Measurements from ENCODE around the gene ZNF823. TPM values are rescaled to one million over a fixed set of nuclear protein-coding genes. Genes with fewer than 3 reads are reported as not detected.
"Not testable (repeated sequence)": the region's sequence is repeated elsewhere in the genome, so short reads cannot be mapped to it uniquely, and the experiment has no call there.

Gene ZNF823
- total and polyA plus RNA-seq, 9 of the 15 experiments (the other 6 are each of a cell fraction or from before 2014, with no cell fraction given) = 4.0 to 13.4 (median 6.1) TPM

DNA sequence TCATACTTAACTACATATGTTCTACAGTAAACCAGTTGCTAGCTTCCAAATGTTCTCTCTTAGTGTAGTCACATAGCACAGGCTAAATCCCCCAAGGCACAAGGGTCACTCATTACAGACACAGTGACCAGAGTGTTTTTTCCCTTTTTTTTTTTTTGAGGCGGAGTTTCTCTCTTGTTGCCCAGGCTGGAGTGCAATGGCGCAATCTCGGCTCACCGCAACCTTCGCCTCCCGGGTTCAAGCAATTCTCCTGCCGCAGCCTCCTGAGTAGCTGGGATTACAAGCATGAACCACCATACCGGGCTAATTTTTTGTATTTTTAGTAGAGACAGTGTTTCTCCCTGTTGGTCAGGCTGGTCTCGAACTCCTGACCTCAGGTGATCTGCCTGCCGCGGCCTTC lies 37.9 kb upstream of the ZNF823 start:
- H3K9me1 ChIP-seq (ENCODE audit: control insufficient read depth, insufficient read depth, low read length); ATAC-seq; POLR2A ChIA-PET; H3K27me3 ChIP-seq (ENCODE audit: control insufficient read depth in 2 of 2, insufficient read depth in 2 of 2, low read length in 2 of 2); BruUV-seq (replicated peaks); intact Hi-C loops (cut with micrococcal nuclease); H3K4me2 ChIP-seq (ENCODE audit: insufficient read depth, low read length); DNase-seq (ENCODE audit: extremely low read depth in 1 of 4, low spot score in 3 of 4); FAIRE-seq; H3K4me3 ChIP-seq; H3K27ac ChIP-seq (ENCODE audit: extremely low read depth, low read depth, low read length); H3K9ac ChIP-seq (ENCODE audit: insufficient read depth in 1 of 2, low read depth in 2 of 2, low read length in 2 of 2); H3K79me2 ChIP-seq (ENCODE audit: control insufficient read depth, insufficient read depth, low read length); in situ Hi-C loops (cut with MboI); H3K4me1 ChIP-seq (replicated peaks in 1 of 2; ENCODE audit: control insufficient read depth in 2 of 2, insufficient read depth in 2 of 2, low read length in 2 of 2); H2AFZ ChIP-seq (ENCODE audit: low read depth, low read length); H4K20me1 ChIP-seq (replicated peaks; ENCODE audit: control insufficient read depth, insufficient read depth, low read length): not testable (repeated sequence)
- 90% methylated on average over 6 of the region's 11 CpGs for WGBS (ENCODE audit: insufficient coverage, low coverage, missing lambda C conversion rate)
- Histone ChIP-seq H3K36me3 (ENCODE audit: control insufficient read depth, insufficient read depth, low read length) (peaks cover 42% of the 10 kb centered on the region), H3K9me3 (replicated peaks; ENCODE audit: control insufficient read depth, insufficient read depth, low read depth, low read length) (peaks cover 27% of the 10 kb centered on the region)
- CTCF ChIA-PET (ENCODE audit: low intra/inter-chr PET ratio) = interaction anchor here (0.7 kb wide), 1 partner anchor 211 kb away, joined by 3 read pairs; no protein-coding TSS in a partner anchor

DNA sequence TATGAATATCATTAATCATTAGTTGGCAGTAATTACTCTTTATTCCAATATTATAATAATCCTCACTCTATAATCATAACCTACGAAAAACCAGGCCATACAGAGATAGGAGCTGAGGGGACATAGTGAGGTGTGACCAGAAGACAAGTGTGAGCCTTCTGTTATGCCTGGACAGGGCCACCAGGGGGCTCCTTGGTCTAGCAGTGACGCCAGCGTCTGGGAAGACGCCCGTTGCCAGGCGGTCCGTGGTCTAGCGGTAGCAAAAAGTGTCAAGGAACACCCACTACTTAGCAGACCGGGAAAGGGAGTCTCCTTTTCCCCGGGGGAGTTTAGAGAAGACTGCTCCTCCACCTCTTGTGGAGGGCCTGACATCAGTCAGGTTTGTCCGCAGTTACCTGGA lies 32.8 kb upstream of the ZNF823 start:
- H3K9ac ChIP-seq (ENCODE audit: insufficient read depth in 1 of 2, low read depth in 2 of 2, low read length in 2 of 2); H3K4me3 ChIP-seq; intact Hi-C loops (cut with micrococcal nuclease); H3K9me1 ChIP-seq (ENCODE audit: control insufficient read depth, insufficient read depth, low read length); FAIRE-seq; H3K27me3 ChIP-seq (ENCODE audit: control insufficient read depth in 2 of 2, insufficient read depth in 2 of 2, low read length in 2 of 2); H3K27ac ChIP-seq (ENCODE audit: extremely low read depth, low read depth, low read length); H4K20me1 ChIP-seq (replicated peaks; ENCODE audit: control insufficient read depth, insufficient read depth, low read length); H3K36me3 ChIP-seq (ENCODE audit: control insufficient read depth, insufficient read depth, low read length); POLR2A ChIA-PET; ATAC-seq; in situ Hi-C loops (cut with MboI); BruUV-seq (replicated peaks); CTCF ChIA-PET (ENCODE audit: low intra/inter-chr PET ratio); H2AFZ ChIP-seq (ENCODE audit: low read depth, low read length); H3K4me2 ChIP-seq (ENCODE audit: insufficient read depth, low read length): not testable (repeated sequence)
- TF ChIP-seq, protein P1, sequence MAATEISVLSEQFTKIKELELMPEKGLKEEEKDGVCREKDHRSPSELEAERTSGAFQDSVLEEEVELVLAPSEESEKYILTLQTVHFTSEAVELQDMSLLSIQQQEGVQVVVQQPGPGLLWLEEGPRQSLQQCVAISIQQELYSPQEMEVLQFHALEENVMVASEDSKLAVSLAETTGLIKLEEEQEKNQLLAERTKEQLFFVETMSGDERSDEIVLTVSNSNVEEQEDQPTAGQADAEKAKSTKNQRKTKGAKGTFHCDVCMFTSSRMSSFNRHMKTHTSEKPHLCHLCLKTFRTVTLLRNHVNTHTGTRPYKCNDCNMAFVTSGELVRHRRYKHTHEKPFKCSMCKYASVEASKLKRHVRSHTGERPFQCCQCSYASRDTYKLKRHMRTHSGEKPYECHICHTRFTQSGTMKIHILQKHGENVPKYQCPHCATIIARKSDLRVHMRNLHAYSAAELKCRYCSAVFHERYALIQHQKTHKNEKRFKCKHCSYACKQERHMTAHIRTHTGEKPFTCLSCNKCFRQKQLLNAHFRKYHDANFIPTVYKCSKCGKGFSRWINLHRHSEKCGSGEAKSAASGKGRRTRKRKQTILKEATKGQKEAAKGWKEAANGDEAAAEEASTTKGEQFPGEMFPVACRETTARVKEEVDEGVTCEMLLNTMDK (IDR thresholded peaks at IDR 0.05; ENCODE audit: borderline replicate concordance, insufficient read depth, low read depth, low read length, poor library complexity, severe bottlenecking) = peak; percentile 21
- TF ChIP-seq, protein P2, sequence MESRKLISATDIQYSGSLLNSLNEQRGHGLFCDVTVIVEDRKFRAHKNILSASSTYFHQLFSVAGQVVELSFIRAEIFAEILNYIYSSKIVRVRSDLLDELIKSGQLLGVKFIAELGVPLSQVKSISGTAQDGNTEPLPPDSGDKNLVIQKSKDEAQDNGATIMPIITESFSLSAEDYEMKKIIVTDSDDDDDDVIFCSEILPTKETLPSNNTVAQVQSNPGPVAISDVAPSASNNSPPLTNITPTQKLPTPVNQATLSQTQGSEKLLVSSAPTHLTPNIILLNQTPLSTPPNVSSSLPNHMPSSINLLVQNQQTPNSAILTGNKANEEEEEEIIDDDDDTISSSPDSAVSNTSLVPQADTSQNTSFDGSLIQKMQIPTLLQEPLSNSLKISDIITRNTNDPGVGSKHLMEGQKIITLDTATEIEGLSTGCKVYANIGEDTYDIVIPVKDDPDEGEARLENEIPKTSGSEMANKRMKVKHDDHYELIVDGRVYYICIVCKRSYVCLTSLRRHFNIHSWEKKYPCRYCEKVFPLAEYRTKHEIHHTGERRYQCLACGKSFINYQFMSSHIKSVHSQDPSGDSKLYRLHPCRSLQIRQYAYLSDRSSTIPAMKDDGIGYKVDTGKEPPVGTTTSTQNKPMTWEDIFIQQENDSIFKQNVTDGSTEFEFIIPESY (CRISPR knock-in tag; IDR thresholded peaks at IDR 0.05) = peak; percentile 97
- 0 out of 2 replicates have a peak, but pooled peaks have one; percentile 20 for TF ChIP-seq CBX1 (IDR thresholded peaks at IDR 0.05; ENCODE audit: low read depth)
- TF ChIP-seq, protein P3, sequence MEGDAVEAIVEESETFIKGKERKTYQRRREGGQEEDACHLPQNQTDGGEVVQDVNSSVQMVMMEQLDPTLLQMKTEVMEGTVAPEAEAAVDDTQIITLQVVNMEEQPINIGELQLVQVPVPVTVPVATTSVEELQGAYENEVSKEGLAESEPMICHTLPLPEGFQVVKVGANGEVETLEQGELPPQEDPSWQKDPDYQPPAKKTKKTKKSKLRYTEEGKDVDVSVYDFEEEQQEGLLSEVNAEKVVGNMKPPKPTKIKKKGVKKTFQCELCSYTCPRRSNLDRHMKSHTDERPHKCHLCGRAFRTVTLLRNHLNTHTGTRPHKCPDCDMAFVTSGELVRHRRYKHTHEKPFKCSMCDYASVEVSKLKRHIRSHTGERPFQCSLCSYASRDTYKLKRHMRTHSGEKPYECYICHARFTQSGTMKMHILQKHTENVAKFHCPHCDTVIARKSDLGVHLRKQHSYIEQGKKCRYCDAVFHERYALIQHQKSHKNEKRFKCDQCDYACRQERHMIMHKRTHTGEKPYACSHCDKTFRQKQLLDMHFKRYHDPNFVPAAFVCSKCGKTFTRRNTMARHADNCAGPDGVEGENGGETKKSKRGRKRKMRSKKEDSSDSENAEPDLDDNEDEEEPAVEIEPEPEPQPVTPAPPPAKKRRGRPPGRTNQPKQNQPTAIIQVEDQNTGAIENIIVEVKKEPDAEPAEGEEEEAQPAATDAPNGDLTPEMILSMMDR (IDR thresholded peaks at IDR 0.05 in 2 of 3, conservative IDR thresholded peaks at IDR 0.05 in 1 of 3; ENCODE audit: insufficient read depth in 2 of 3, low read depth in 1 of 3, low read length in 3 of 3) = peak; percentile 17 to 41 (median 39); a peak in 5 of 6 replicates
- Histone ChIP-seq H3K9me3 (replicated peaks; ENCODE audit: control insufficient read depth, insufficient read depth, low read depth, low read length) (peaks cover 16% of the 10 kb centered on the region), H3K4me1 (replicated peaks in 1 of 2; ENCODE audit: control insufficient read depth in 2 of 2, insufficient read depth in 2 of 2, low read length in 2 of 2) (peaks cover 7 to 14% of the 10 kb centered on the region in 2 experiments), H3K79me2 (ENCODE audit: control insufficient read depth, insufficient read depth, low read length) (peaks cover 34% of the 10 kb centered on the region)
- DNase-seq (ENCODE audit: extremely low read depth in 1 of 4, low spot score in 3 of 4) = peak in 1 of 4 experiments; percentile 28
- 81% methylated on average over 11 of the region's 11 CpGs for WGBS (ENCODE audit: insufficient coverage, low coverage, missing lambda C conversion rate)

All from K562 (cell line).